ENCODE measurements around the gene RGS10. TPM values are rescaled to one million over a fixed set of nuclear protein-coding genes. Genes with fewer than 3 reads are reported as not detected.

RGS10 gene
- total RNA-seq, 1 donor from 2014 or later, result 95.1 TPM

DNA sequence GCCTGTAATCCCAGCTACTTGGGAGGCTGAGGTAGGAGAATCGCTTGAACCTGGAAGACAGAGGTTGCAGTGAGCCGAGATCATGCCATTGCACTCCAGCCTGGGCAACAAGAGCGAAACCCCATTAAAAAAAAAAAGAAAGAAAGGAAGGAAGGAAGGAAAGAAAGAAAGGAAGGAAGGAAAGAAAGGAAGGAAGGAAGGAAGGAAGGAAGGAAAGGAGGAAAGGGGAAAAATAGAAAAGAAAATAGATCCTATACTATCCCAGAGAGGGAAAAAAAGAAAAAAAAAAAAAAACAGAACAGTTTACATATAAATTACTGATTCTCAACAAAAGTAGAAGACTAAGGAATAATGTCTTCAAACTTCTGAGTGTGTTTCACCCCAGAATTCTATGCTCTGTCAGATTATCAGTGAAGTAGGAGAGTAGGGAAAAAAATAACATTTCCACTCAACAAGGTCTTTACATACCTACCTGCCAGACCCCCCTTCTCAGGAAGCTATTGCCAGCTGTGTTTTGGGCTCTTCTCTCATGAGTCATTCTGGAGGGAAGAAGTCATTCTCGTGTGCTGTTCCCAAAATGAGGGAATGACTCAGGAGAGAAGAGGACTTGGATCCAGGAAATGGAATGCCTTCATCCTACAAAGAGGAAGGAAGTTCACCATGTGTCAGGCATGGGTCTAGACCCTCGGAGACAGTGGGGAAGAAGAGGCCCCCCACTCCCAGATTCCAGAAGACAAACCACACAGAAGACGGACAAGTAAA, 20.9 kb downstream of the RGS10 start:
- intact Hi-C loops (cut with micrococcal nuclease), result no loop called here

- intact Hi-C loops (cut with micrococcal nuclease), result no loop called here
Measured at GRCh38 chr10:119520283-119520682, 22.2 kb downstream of the RGS10 start.

- intact Hi-C loops (cut with micrococcal nuclease), result no loop called here
Measured at GRCh38 chr10:119518936-119519335, 23.6 kb downstream of the RGS10 start.

DNA sequence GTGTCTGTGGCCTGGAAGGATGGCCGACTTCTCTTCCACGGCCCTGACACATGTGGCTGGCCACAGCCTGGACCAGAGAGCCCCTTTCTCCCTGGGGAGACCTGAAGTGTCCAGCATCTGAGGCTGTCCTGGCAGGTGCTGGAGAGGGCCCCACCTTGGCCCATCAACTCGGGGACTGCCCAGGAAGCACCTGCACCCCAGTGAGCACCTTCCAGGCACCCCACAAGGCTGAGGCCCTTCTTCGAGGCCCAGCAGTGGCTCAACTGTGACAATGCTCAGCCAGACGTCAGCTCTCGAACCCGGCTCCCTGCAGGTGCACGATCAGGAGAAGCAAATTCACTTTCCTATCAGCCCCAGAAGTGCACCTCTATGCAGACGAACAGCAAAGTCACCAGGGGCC, 24.3 kb downstream of the RGS10 start:
- intact Hi-C loops (cut with micrococcal nuclease), result no loop called here

DNA sequence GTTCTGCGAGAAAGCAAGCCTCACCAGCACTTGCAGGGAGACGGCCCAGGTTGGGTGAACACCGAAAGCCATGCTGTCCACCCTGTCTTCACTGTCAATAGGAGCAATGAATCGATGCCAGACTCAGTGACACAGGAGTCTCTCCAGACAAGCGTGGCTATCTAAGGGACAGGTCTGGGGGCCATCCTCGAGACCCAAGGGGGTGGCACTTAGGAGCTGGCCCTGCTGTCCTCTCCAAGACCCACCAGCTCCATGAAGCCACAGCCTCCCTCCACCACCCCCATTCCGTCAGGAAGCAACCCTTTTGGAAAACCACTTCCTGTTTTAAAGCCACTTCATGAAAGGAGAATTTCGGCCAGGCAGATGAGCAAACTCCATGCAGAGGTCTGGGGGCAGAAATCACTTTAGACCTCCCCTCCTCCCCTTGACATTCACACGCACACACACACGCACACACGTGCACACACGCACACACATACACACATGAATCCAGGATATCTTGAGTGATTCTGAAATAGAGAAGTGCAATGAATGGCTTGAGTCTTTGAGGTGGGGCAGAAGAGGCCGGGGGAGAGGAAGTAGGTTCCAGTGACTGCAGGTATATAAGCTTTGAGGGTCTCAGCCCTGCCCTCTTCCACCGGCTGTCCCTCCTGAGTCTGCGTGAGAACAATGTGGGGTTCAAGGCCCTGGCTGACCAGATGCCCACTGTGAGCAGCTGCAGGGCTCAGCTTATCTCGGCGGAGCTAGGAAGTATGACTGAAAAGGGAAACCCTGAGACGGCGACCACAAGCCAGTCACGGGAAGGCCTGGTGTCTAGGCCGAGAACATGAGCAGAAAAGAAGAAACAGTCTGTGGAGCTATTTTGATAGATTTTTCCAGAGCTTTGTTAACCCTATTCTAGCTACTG, 25.0 kb downstream of the RGS10 start:
- intact Hi-C loops (cut with micrococcal nuclease), result loop anchor here (2.0 kb wide), 1 partner anchor 29 kb away; no protein-coding TSS in a partner anchor

GRCh38 chr10:119516381-119517234, 25.9 kb downstream of the RGS10 start:
- intact Hi-C loops (cut with micrococcal nuclease), result loop anchor here (1.0 to 2.0 kb wide), 3 partner anchors 14 to 28 kb away; no protein-coding TSS in a partner anchor

DNA sequence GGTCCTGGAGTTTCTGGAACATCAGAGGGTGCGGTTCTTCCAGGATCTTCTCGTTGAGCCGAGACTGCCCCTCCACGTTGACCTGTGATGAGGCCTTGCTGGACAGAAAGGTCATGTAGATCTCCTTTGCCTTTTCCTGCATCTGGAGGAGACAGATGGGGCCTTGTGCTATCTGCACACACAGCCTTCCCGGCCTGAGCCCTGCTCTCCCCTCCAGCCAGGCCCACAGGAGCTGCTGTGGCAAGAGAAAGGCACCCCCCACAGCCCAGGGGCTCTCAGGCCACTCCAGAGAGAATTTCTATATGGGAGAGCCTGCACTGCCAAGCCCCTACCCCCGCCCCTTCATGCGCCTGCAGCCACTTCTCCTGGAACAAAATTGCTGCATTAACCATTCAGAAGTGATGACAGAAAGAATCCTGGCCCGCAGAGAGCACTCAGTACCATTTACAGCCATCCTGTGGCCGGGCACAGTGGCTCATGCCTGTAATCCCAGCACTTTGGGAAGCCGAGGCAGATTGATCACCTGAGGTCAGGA, 26.9 kb downstream of the RGS10 start:
- intact Hi-C loops (cut with micrococcal nuclease), result loop anchor here (1.0 to 2.0 kb wide), 3 partner anchors 13 to 28 kb away; no protein-coding TSS in a partner anchor

DNA sequence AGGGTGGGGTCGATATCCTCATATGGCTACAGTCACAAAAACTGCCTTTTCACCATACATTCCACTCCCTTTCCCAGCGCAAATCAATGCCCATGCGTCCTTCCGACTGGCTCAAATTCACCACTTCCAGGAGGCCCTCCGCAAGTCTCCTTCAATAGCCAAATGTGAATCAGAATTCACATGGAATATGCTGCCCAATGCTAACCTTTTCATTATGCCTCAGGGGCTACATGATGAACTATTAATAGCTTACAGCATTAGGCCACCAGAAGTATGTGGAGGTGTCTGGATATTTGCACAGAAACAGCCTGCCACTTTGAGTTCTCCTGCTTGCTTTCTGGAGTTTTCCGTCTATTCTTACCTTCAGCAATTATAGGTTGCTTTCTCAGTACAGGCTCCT, 27.7 kb downstream of the RGS10 start:
- intact Hi-C loops (cut with micrococcal nuclease), result no loop called here

- intact Hi-C loops (cut with micrococcal nuclease), result no loop called here
Measured at GRCh38 chr10:119511828-119512515, 30.5 kb downstream of the RGS10 start.

- intact Hi-C loops (cut with micrococcal nuclease), result no loop called here
Measured at GRCh38 chr10:119509909-119510451, 32.5 kb downstream of the RGS10 start.

- intact Hi-C loops (cut with micrococcal nuclease), result no loop called here
Measured at GRCh38 chr10:119507115-119507514, 35.4 kb downstream of the RGS10 start.

DNA sequence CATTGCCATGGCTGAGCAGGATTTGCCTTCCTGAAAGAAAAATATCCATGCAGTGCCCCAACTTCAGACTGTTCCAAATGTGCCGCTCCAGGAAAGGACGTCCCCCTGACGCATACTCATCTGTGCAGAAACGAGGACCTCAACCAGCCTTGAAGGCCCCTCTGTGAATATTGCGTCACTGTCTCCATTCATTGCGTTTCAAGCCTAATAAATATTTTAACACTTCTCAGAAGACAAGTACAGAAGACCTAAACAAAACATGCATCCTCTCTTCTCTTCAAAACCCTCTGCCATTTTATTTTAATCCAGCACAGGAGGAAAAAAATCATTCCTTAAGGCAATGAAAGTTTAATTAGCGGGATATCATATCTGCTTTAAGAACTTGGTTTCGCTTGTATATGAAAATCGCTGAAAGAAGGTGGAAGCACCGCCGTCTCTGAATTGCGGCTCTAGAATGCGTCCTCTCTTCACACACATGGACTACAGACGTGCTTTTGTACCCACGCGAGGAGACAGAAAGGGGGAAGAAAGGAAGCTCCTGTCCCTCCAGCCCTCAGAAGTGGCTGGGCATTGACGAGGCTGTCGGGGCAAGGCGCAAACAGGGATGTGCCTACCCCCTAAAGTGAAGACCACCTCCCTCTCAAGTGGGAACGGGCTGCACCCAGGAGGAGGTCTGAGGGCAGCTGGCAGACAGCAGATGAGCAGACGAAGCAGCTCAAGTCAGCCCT, 36.8 kb downstream of the RGS10 start:
- intact Hi-C loops (cut with micrococcal nuclease), result no loop called here

GRCh38 chr10:119505131-119505551, 37.4 kb downstream of the RGS10 start:
- intact Hi-C loops (cut with micrococcal nuclease), result no loop called here

DNA sequence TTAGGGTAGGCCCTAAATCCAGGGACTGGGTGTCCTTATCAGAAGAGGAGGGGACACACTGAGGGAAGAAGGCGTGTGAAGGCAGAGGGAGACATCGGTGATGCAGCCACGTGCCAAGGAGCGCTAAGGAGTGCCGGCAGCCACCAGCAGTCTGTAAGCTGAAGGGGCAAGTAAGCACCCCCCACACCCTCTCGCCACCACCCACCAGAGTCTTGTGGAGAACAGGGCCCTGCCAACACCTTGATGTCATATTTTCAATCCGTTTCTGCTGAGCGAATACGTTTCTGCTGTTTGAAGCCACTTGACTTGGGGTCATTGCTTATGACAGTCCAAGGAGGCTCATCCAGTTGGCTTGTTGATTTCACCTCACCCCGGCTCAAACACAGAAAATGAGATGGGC, 37.9 kb downstream of the RGS10 start:
- intact Hi-C loops (cut with micrococcal nuclease), result loop anchor here (5.0 kb wide), 1 partner anchor 148 kb away; the partner anchor contains the start of gene BAG3

DNA sequence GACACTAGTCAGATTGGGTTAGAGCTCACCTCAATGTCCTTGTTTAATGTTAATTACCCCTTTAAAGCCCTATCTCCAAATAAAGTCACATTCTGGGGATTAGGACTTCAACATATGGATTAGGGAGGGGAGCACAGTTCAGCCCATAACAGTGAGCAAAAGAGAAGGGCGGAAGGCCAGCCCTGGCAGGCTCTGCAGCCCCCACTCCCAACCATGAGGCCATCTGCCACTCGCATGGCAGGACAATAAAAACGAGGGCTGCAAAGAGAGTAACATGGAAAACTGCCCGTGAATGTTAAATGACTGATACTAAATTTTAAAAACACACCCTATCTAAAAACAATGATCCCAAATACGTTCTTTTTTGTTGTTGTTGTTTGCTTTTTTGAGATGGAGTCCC, 38.7 kb downstream of the RGS10 start:
- intact Hi-C loops (cut with micrococcal nuclease), result loop anchor here (2.0 to 5.0 kb wide), 2 partner anchors 39 to 148 kb away; partner anchors contain the start of genes BAG3 and RGS10

DNA sequence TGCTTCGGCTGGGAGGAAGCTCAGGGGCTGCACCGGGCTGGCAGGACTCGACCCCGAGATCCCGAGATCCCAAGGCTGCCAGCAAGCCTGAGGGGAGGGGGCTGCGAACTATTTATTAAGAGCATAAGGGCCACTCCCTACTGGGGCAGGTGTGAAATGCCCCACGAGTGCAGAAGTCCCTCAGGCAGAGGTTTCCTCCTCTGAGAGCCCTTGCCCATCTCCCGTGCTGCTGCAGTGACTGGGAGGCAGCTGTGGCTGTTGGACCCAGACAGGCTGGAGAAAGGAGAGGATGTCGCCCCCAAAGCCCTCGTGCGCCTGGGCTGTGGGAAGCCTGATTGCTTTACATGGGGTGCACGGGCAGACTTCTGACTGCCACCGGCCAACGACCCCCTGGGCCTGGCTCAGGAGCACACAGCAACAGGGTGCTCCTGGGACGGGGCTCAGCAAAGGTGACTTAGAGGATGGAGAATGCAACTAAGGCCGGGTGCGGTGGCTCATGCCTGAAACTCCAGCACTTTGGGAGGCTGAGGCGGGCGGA, 39.8 kb downstream of the RGS10 start:
- intact Hi-C loops (cut with micrococcal nuclease), result loop anchor here (1.0 to 5.0 kb wide), 3 partner anchors 14 to 150 kb away; partner anchors contain the start of genes BAG3 and RGS10

DNA sequence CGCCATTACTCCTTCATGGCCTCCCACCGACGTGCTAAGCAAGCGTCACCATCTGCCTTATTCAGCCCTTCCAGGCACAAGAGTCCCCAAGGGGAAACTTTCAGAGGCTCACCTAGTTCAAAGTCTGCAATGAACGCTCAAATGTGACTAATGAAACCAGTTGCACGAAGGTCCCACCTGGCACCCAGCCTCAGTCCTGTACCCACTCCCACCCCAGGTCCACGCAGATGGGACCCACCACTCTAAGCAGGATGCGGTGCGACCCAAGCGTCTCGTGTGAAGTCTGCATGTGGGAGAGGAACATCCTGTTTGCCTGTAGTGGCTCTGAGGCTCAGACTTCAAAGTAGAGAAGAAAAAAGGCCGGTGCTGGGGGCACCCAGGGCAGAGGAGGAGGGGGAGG, 40.3 kb downstream of the RGS10 start:
- intact Hi-C loops (cut with micrococcal nuclease), result loop anchor here (1.0 to 5.0 kb wide), 3 partner anchors 14 to 150 kb away; partner anchors contain the start of genes BAG3 and RGS10

GRCh38 chr10:119501690-119502089, 40.8 kb downstream of the RGS10 start:
- intact Hi-C loops (cut with micrococcal nuclease), result loop anchor here (1.0 to 5.0 kb wide), 3 partner anchors 15 to 151 kb away; partner anchors contain the start of genes BAG3 and RGS10

All from T-helper 2 cell treated with Interferon-gamma antibody and Interleukin-4, amounts not matched to agents 100 ng/mL and 5 ng/mL, for 36 hours (primary cell).